ENCODE results near the gene HIP1. TPM values are rescaled to one million over a fixed set of nuclear protein-coding genes. Genes with fewer than 3 reads are reported as not detected.
A peak's percentile ranks its signal among the peaks of the same experiment; 100 is the strongest.

Gene HIP1
- total and polyA plus RNA-seq, 2 of the 13 experiments (the other 11 are each of a cell fraction or from before 2014, with no cell fraction given), result 4.5 to 6.2 TPM

DNA sequence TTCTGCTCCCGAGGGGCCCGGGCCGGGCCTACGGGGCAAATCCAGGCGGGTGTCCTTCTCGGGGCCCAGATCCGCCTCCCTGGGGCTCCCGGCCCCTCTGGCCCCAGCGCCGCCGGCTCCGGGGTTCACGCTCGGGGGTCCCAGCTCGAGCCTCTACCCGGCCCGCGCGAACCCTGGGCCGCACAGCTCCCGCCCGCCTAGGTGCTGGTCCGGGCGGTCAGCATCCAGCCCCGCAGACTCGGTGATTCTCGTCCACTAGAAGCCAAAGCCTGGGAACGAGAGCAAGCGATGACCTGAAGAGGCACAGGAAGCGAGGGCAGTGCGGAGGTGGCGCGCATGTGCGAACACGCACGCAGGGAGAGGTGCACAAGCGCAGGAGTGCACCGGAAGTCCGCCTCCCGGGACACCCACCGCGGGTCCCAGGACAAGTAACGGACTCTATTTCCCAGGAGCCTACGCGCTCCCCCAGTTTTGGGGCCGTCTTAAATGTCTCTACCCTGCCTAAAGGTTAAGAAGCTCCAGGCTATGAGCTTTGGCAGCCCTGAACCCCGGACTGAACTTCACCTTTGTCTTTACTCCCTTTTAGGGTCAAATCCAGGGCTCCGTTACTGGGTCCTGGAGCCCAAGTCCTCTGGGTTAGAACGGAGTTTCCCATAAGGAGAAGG is 252.6 kb downstream of the HIP1 start, which contains the start of gene POM121C (continued):
- peak; percentile 79 for TF ChIP-seq ZNF772 (CRISPR knock-in tag; IDR thresholded peaks at IDR 0.05)
- TF ChIP-seq, protein P1, sequence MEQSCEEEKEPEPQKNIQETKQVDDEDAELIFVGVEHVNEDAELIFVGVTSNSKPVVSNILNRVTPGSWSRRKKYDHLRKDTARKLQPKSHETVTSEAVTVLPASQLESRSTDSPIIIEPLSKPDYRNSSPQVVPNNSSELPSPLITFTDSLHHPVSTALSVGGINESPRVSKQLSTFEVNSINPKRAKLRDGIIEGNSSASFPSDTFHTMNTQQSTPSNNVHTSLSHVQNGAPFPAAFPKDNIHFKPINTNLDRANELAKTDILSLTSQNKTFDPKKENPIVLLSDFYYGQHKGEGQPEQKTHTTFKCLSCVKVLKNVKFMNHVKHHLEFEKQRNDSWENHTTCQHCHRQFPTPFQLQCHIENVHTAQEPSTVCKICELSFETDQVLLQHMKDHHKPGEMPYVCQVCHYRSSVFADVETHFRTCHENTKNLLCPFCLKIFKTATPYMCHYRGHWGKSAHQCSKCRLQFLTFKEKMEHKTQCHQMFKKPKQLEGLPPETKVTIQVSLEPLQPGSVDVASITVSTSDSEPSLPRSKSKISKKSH (CRISPR knock-in tag; IDR thresholded peaks at IDR 0.05; ENCODE audit: borderline replicate concordance), result 0 out of 2 replicates have a peak, but pooled peaks have one; percentile 59
- peak; percentile 80 for TF ChIP-seq RBFOX2 (IDR thresholded peaks at IDR 0.05; ENCODE audit: low read depth, low read length)
- peak; percentile 79 for TF ChIP-seq AGO2 (optimal IDR thresholded peaks at IDR 0.05; ENCODE audit: low read depth, low read length)
- TF ChIP-seq, protein P2, sequence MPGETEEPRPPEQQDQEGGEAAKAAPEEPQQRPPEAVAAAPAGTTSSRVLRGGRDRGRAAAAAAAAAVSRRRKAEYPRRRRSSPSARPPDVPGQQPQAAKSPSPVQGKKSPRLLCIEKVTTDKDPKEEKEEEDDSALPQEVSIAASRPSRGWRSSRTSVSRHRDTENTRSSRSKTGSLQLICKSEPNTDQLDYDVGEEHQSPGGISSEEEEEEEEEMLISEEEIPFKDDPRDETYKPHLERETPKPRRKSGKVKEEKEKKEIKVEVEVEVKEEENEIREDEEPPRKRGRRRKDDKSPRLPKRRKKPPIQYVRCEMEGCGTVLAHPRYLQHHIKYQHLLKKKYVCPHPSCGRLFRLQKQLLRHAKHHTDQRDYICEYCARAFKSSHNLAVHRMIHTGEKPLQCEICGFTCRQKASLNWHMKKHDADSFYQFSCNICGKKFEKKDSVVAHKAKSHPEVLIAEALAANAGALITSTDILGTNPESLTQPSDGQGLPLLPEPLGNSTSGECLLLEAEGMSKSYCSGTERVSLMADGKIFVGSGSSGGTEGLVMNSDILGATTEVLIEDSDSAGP (CRISPR knock-in tag; IDR thresholded peaks at IDR 0.05; ENCODE audit: borderline replicate concordance), result peak; percentile 75; the same call in 1 of the 2 replicates
- TF ChIP-seq, protein P3, sequence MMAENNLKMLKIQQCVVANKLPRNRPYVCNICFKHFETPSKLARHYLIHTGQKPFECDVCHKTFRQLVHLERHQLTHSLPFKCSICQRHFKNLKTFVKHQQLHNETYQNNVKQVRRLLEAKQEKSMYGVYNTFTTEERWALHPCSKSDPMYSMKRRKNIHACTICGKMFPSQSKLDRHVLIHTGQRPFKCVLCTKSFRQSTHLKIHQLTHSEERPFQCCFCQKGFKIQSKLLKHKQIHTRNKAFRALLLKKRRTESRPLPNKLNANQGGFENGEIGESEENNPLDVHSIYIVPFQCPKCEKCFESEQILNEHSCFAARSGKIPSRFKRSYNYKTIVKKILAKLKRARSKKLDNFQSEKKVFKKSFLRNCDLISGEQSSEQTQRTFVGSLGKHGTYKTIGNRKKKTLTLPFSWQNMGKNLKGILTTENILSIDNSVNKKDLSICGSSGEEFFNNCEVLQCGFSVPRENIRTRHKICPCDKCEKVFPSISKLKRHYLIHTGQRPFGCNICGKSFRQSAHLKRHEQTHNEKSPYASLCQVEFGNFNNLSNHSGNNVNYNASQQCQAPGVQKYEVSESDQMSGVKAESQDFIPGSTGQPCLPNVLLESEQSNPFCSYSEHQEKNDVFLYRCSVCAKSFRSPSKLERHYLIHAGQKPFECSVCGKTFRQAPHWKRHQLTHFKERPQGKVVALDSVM (CRISPR knock-in tag; IDR thresholded peaks at IDR 0.05), result peak; percentile 37; the same call in 1 of the 2 replicates
- peak; percentile 91 for TF ChIP-seq ETV5 (CRISPR knock-in tag; IDR thresholded peaks at IDR 0.05; ENCODE audit: borderline replicate concordance)
- peak; percentile 59; the same call in 1 of the 2 replicates for TF ChIP-seq YEATS2 (CRISPR knock-in tag; IDR thresholded peaks at IDR 0.05; ENCODE audit: borderline replicate concordance)
- TF ChIP-seq, protein P4, sequence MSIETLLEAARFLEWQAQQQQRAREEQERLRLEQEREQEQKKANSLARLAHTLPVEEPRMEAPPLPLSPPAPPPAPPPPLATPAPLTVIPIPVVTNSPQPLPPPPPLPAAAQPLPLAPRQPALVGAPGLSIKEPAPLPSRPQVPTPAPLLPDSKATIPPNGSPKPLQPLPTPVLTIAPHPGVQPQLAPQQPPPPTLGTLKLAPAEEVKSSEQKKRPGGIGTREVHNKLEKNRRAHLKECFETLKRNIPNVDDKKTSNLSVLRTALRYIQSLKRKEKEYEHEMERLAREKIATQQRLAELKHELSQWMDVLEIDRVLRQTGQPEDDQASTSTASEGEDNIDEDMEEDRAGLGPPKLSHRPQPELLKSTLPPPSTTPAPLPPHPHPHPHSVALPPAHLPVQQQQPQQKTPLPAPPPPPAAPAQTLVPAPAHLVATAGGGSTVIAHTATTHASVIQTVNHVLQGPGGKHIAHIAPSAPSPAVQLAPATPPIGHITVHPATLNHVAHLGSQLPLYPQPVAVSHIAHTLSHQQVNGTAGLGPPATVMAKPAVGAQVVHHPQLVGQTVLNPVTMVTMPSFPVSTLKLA (IDR thresholded peaks at IDR 0.05), result peak; percentile 31; the same call in 1 of the 2 replicates
- TF ChIP-seq HMGXB4 (CRISPR knock-in tag; IDR thresholded peaks at IDR 0.05; ENCODE audit: borderline replicate concordance in 1 of 2, low read depth in 1 of 2), result peak; percentile 33 to 84; a peak in 3 of 4 replicates
- 0 out of 2 replicates have a peak, but pooled peaks have one; percentile 39 for TF ChIP-seq ZNF776 (CRISPR knock-in tag; IDR thresholded peaks at IDR 0.05)
- peak; percentile 91; the same call in 1 of the 2 replicates for TF ChIP-seq ARNT2 (CRISPR knock-in tag; IDR thresholded peaks at IDR 0.05; ENCODE audit: low read depth)
- TF ChIP-seq ZNF143 (CRISPR knock-in tag; IDR thresholded peaks at IDR 0.05), result peak; percentile 88
- TF ChIP-seq POLR2A (IDR thresholded peaks at IDR 0.05; ENCODE audit: insufficient read depth in 1 of 2, low read depth in 2 of 2, low read length in 2 of 2), result peak; percentile 45 to 84; a peak in 3 of 4 replicates
- peak; percentile 23; the same call in 1 of the 2 replicates for TF ChIP-seq LBX2 (CRISPR knock-in tag; IDR thresholded peaks at IDR 0.05; ENCODE audit: borderline replicate concordance)
- TF ChIP-seq KLF16 (CRISPR knock-in tag; IDR thresholded peaks at IDR 0.05), result peak in 1 of 2 experiments; percentile 40; a peak in 1 of 4 replicates
- TF ChIP-seq ZNF784 (CRISPR knock-in tag; IDR thresholded peaks at IDR 0.05; ENCODE audit: borderline replicate concordance), result peak; percentile 80; the same call in 1 of the 2 replicates

Data from HepG2 (cell line).